Endodermal cell (in vitro differentiated cells): ENCODE data around the gene DDA1. TPM values are rescaled to one million over a fixed set of nuclear protein-coding genes. Genes with fewer than 3 reads are reported as not detected.
A peak's percentile ranks its signal among the peaks of the same experiment; 100 is the strongest.

Experiments
- DNase-seq: peaks from one replicate; pipeline ENCODE4 v3.0.0-alpha.2; 2017
- H3K27ac ChIP-seq: 2 replicates; pipeline ENCODE4 v1.5.1; 2013; ENCODE audit warnings: mild to moderate bottlenecking, low read depth, low read length, moderate library complexity
- H3K27me3 ChIP-seq: 2 replicates; pipeline ENCODE4 v1.6.1; 2013; ENCODE audit warnings: mild to moderate bottlenecking, low read length, moderate library complexity; ENCODE audit not compliant: insufficient read depth, control insufficient read depth, poor library complexity, severe bottlenecking
- H3K36me3 ChIP-seq: 2 replicates; pipeline ENCODE4 v1.7.0; 2013; ENCODE audit warnings: mild to moderate bottlenecking, low read length, moderate library complexity; ENCODE audit not compliant: control insufficient read depth, insufficient read depth
- H3K4me1 ChIP-seq: one replicate; pipeline ENCODE4 v1.7.0; 2013; ENCODE audit warnings: low read length; ENCODE audit not compliant: control insufficient read depth, insufficient read depth
- H3K4me3 ChIP-seq: 2 replicates; pipeline ENCODE4 v1.5.1; 2013; ENCODE audit warnings: mild to moderate bottlenecking, low read length, moderate library complexity
- H3K9ac ChIP-seq: 2 replicates; pipeline ENCODE4 v1.6.1; 2013; ENCODE audit warnings: mild to moderate bottlenecking, low read length, moderate library complexity; ENCODE audit not compliant: poor library complexity, severe bottlenecking; ENCODE audit errors: extremely low read depth
- H3K9me3 ChIP-seq: 2 replicates; pipeline ENCODE4 v1.6.1; 2013; ENCODE audit warnings: mild to moderate bottlenecking, low read length, moderate library complexity; ENCODE audit not compliant: control insufficient read depth
- H3K27ac Mint-ChIP-seq: 2 replicates; pipeline ENCODE4 v1.8.0; 2020; ENCODE audit warnings: mixed read lengths
- H3K27me3 Mint-ChIP-seq: 2 replicates; pipeline ENCODE4 v1.8.0; 2021; ENCODE audit warnings: mild to moderate bottlenecking, mixed read lengths; ENCODE audit not compliant: insufficient read depth
- H3K36me3 Mint-ChIP-seq: 2 replicates; pipeline ENCODE4 v1.8.0; 2020; ENCODE audit warnings: low read depth, mixed read lengths
- H3K4me1 Mint-ChIP-seq: 2 replicates; pipeline ENCODE4 v1.8.0; 2020; ENCODE audit warnings: mixed read lengths
- H3K4me3 Mint-ChIP-seq: 2 replicates; pipeline ENCODE4 v1.8.0; 2020; ENCODE audit warnings: mild to moderate bottlenecking, moderate library complexity, mixed read lengths
- H3K9me3 Mint-ChIP-seq: 2 replicates; pipeline ENCODE4 v1.8.0; 2020; ENCODE audit warnings: mild to moderate bottlenecking, mixed read lengths
- WGBS, 2 experiments: methylation state at CpG; one replicate each; pipeline versions ENCODE4 v1.1.5 to v1.1.7; 2013; ENCODE audit warnings: missing lambda C conversion rate in 2 of 2, mixed read lengths in 1 of 2; ENCODE audit not compliant: insufficient coverage in 1 of 2, insufficient read length in 1 of 2; 5-methylcytosine and 5-hydroxymethylcytosine counted together
- long read RNA-seq, 4 experiments: library from polyadenylated mRNA in 2 of 4; library from RNA in 1 of 4; library from capped mRNA in 1 of 4; stranded (forward) in 3 of 4; unstranded in 1 of 4; transcript quantifications; one replicate each; pipeline ENCODE4 v2.0.0, GENCODE V29; 2020 to 2021; ENCODE audit warnings: inconsistent platforms in 1 of 4
- polyA plus RNA-seq, 2 experiments: library from polyadenylated mRNA; stranded (reverse); fragments of 50-300 nt; gene quantifications; one replicate each; pipeline ENCODE4 v1.2.3, GENCODE V29; 2013
- total RNA-seq, 2 donors: library from RNA; stranded (reverse); fragmentation: NEBNext Ultra II Directional in 1 of 2; extraction: Animal tissue kit (Norgen Biotek cat#: 25700) in 1 of 2; gene quantifications; 2 replicates in 1 of 2; 3 replicates in 1 of 2; pipeline ENCODE4 v1.2.1, GENCODE V29; 2021
- TF ChIP-seq, protein P1 (sequence below): fragments of 200-600 bp; sonication (generic); conservative IDR thresholded peaks from 2 replicates; pipeline ENCODE4 v1.5.0; 2021; ENCODE audit warnings: antibody characterized with exemption, mild to moderate bottlenecking

Gene DDA1
- 10 to 100 TPM; 36.9 to 42.3 TPM for total RNA-seq
- 46.5 TPM for polyA plus RNA-seq (2013, experiment 1 of 2)
- 62.7 TPM for polyA plus RNA-seq (2013, experiment 2 of 2)
- long read RNA-seq, experiment 1, full-length matches to known transcripts = 16 of 26 reads
- long read RNA-seq, experiment 1, partial matches to known transcripts = 2 of 26 reads
- long read RNA-seq, experiment 1, other reads (novel, unspliced or antisense) = 8 of 26 reads
- long read RNA-seq, experiment 2, full-length matches to known transcripts = 46 of 53 reads
- long read RNA-seq, experiment 2, partial matches to known transcripts = 0 of 53 reads
- long read RNA-seq, experiment 2, other reads (novel, unspliced or antisense) = 7 of 53 reads
- long read RNA-seq, experiment 3, full-length matches to known transcripts = 18 of 23 reads
- long read RNA-seq, experiment 3, partial matches to known transcripts = 1 of 23 reads
- long read RNA-seq, experiment 3, other reads (novel, unspliced or antisense) = 4 of 23 reads
- long read RNA-seq, experiment 4, full-length matches to known transcripts = 95 of 101 reads
- long read RNA-seq, experiment 4, partial matches to known transcripts = 1 of 101 reads
- long read RNA-seq, experiment 4, other reads (novel, unspliced or antisense) = 5 of 101 reads

- Histone ChIP-seq H3K9ac (peak within 1 kb of the TSS; percentile 85), H3K27me3 (no peaks in the 10 kb centered on the region), H3K9me3 (no peaks in the 10 kb centered on the region), H3K4me1 (peaks cover 6% of the 10 kb centered on the region), H3K27ac (no peak within 1 kb of the TSS), H3K4me3 (peak within 1 kb of the TSS; percentile 83), H3K36me3 (peaks cover 19% of the 10 kb centered on the region)
- H3K4me1 Mint-ChIP-seq = peaks cover 17% of the 10 kb centered on the region
- 0 to 1% methylated on average over 14 to 46 of the region's 46 CpGs for WGBS, 2 experiments
- peak within 1 kb of the TSS; percentile 93 for H3K27ac Mint-ChIP-seq
- H3K9me3 Mint-ChIP-seq = no peaks in the 10 kb centered on the region
- DNase-seq = peak; percentile 100
- H3K27me3 Mint-ChIP-seq = no peaks in the 10 kb centered on the region
- H3K36me3 Mint-ChIP-seq = peaks cover 10% of the 10 kb centered on the region
- TF ChIP-seq, protein P1, sequence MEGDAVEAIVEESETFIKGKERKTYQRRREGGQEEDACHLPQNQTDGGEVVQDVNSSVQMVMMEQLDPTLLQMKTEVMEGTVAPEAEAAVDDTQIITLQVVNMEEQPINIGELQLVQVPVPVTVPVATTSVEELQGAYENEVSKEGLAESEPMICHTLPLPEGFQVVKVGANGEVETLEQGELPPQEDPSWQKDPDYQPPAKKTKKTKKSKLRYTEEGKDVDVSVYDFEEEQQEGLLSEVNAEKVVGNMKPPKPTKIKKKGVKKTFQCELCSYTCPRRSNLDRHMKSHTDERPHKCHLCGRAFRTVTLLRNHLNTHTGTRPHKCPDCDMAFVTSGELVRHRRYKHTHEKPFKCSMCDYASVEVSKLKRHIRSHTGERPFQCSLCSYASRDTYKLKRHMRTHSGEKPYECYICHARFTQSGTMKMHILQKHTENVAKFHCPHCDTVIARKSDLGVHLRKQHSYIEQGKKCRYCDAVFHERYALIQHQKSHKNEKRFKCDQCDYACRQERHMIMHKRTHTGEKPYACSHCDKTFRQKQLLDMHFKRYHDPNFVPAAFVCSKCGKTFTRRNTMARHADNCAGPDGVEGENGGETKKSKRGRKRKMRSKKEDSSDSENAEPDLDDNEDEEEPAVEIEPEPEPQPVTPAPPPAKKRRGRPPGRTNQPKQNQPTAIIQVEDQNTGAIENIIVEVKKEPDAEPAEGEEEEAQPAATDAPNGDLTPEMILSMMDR = no peak
- peak within 1 kb of the TSS; percentile 93 for H3K4me3 Mint-ChIP-seq
These were observed at the start of gene DDA1 for GRCh38 chr19:17309198-17309964. TSS of gene DDA1 (plus strand) at chr19:17309563. CDS start at chr19:17309655, 92 bp downstream.

DNA sequence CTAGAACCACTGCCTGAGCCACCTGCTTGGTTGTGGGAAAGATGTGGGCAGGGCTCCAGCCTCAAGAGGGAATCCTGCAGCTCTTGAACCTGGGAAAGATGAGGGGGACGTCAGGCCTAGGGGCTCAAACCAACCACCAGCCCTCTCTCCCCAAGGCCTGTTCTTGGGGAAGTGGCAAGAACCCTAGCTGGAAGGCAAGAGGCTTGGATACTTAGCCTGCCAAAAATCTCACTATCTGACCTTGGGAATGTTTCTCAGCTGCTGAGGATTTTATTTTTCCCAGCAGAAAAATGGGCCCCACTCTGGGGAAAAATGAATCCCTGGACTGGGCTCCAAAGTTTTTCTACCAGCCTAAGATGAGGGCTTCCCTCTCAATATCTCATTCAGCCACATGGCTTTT lies 49.4 kb upstream of the DDA1 start:
- Histone ChIP-seq H3K9ac (no peak overlapping the region), H3K27ac (no peak overlapping the region), H3K9me3 (no peaks in the 10 kb centered on the region), H3K36me3 (no peaks in the 10 kb centered on the region), H3K27me3 (no peaks in the 10 kb centered on the region), H3K4me3 (no peak overlapping the region), H3K4me1 (no peaks in the 10 kb centered on the region)
- Mint-ChIP-seq H3K9me3 (no peaks in the 10 kb centered on the region), H3K36me3 (peaks cover 6% of the 10 kb centered on the region), H3K27ac (no peak overlapping the region), H3K4me3 (no peak overlapping the region), H3K4me1 (peaks cover 6% of the 10 kb centered on the region), H3K27me3 (no peaks in the 10 kb centered on the region)
- TF ChIP-seq, protein P1 = no peak
- DNase-seq = no peak
- WGBS, 2 experiments = 73% methylated on average over 1 of the region's 1 CpG; no CpG with 5 or more reads in 1 of the 2 experiments

DNA sequence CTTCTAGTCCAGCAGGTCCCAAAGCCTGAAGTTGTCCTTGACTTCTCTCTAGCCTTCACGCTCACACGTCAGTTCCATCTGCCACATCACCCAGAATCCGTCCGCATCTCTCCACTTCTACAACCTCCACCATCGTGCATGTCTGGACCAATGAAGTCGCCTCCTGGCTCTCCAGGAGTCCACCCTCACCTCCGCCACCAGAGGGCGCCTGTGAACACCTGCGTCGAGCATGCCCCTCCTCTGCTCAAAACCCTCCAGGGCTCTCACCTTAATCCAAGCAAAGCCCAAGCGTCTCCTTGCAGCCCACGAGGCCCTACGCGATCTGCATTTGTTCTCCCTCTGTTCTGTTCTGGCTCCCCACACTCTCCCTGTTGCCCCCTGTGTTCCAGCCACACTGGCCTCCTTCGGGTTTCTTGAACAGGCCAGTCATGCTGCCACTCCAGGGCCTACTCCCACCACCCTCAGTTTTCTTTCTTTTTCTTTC lies 48.5 kb upstream of the DDA1 start:
- Histone ChIP-seq H3K9ac (peak overlapping the region; percentile 22), H3K36me3 (no peaks in the 10 kb centered on the region), H3K27me3 (no peaks in the 10 kb centered on the region), H3K4me3 (no peak overlapping the region), H3K9me3 (no peaks in the 10 kb centered on the region), H3K4me1 (no peaks in the 10 kb centered on the region), H3K27ac (no peak overlapping the region)
- peak overlapping the region; percentile 90 for H3K27ac Mint-ChIP-seq
- WGBS, 2 experiments = 13 to 22% methylated on average over 12 to 15 of the region's 15 CpGs
- no peaks in the 10 kb centered on the region for H3K9me3 Mint-ChIP-seq
- peaks cover 6% of the 10 kb centered on the region for H3K36me3 Mint-ChIP-seq
- H3K27me3 Mint-ChIP-seq = no peaks in the 10 kb centered on the region
- TF ChIP-seq, protein P1 = peak; percentile 97
- peaks cover 6% of the 10 kb centered on the region for H3K4me1 Mint-ChIP-seq
- no peak overlapping the region for H3K4me3 Mint-ChIP-seq
- DNase-seq = peak; percentile 97
